OCI-LY7 (cell line): ENCODE data around the gene PTCH2. TPM values are rescaled to one million over a fixed set of nuclear protein-coding genes. Genes with fewer than 3 reads are reported as not detected.

Experiments
- BruUV-seq: library from RNA; stranded (reverse); fragments of 400-500 nt; replicated peaks from 2 replicates; lab custom pipeline; 2021; lab: Mats Ljungman, UMichigan
- CTCF ChIA-PET: fragments of 300-600 bp; sonication (Branson Sonifier 250); formaldehyde crosslinking; loops from one replicate; lab custom pipeline; 2022; ENCODE audit warnings: antibody characterized with exemption; ENCODE audit not compliant: unreplicated experiment; lab: Charles Lee
- POLR2A ChIA-PET: fragments of 300-600 bp; sonication (Branson Sonifier 250); formaldehyde crosslinking; loops from one replicate; lab custom pipeline; 2022; ENCODE audit warnings: antibody characterized with exemption; lab: Charles Lee
- DNase-seq: peaks from one replicate; pipeline ENCODE4 v3.0.0-alpha.2; 2015; ENCODE audit warnings: low spot score
- H2AFZ ChIP-seq: fragments of 200-600 bp; sonication (generic), shearing (Covaris generic); 2 replicates; pipeline ENCODE4 v1.6.1; 2014; ENCODE audit warnings: mild to moderate bottlenecking, antibody characterized with exemption, low read length, moderate library complexity
- H3K27ac ChIP-seq: fragments of 200-600 bp; sonication (generic); 2 replicates; pipeline ENCODE4 v1.5.1; 2014; ENCODE audit warnings: mixed run types, low read depth, mild to moderate bottlenecking, moderate library complexity, low read length, inconsistent platforms; ENCODE audit not compliant: poor library complexity, severe bottlenecking
- H3K36me3 ChIP-seq: fragments of 200-600 bp; sonication (generic); 2 replicates; pipeline ENCODE4 v1.6.1; 2014; ENCODE audit warnings: mild to moderate bottlenecking, antibody characterized with exemption, low read length, moderate library complexity, mixed read lengths; ENCODE audit not compliant: insufficient read depth
- H3K4me1 ChIP-seq: fragments of 200-600 bp; sonication (generic); 2 replicates; pipeline ENCODE4 v1.5.1; 2014; ENCODE audit warnings: mild to moderate bottlenecking, low read length; ENCODE audit not compliant: insufficient read depth, poor library complexity, severe bottlenecking
- H3K4me2 ChIP-seq: fragments of 200-600 bp; sonication (generic); 2 replicates; pipeline ENCODE4 v1.6.1; 2014; ENCODE audit warnings: mild to moderate bottlenecking, low read length
- H3K4me3 ChIP-seq: fragments of 200-600 bp; sonication (generic); 2 replicates; pipeline ENCODE4 v1.5.1; 2014; ENCODE audit warnings: mild to moderate bottlenecking, low read depth, low read length; ENCODE audit not compliant: poor library complexity, severe bottlenecking
- H3K79me2 ChIP-seq: fragments of 200-600 bp; sonication (generic); 2 replicates; pipeline ENCODE4 v1.6.1; 2016; ENCODE audit warnings: low read depth, mild to moderate bottlenecking, low read length, moderate library complexity, mixed read lengths; ENCODE audit not compliant: insufficient read depth
- H3K9me2 ChIP-seq: fragments of 200-600 bp; sonication (generic); 2 replicates; pipeline ENCODE4 v1.6.1; 2016; ENCODE audit warnings: mild to moderate bottlenecking, low read length, mixed read lengths; ENCODE audit not compliant: insufficient read depth
- H3K9me3 ChIP-seq: fragments of 200-600 bp; sonication (generic); 2 replicates; pipeline ENCODE4 v1.6.1; 2014; ENCODE audit warnings: mild to moderate bottlenecking, mixed run types, low read length, mixed read lengths
- H4K20me1 ChIP-seq: fragments of 200-600 bp; sonication (generic); 2 replicates; pipeline ENCODE4 v1.6.1; 2014; ENCODE audit warnings: mild to moderate bottlenecking, antibody characterized with exemption, low read length, moderate library complexity, mixed read lengths; ENCODE audit not compliant: insufficient read depth
- EZH2phosphoT487 ChIP-seq: fragments of 200-600 bp; sonication (generic); IDR thresholded peaks from 2 replicates; pipeline ENCODE4 v1.6.1; 2018; ENCODE audit warnings: low read depth, borderline replicate concordance, mild to moderate bottlenecking, mixed run types, antibody characterized with exemption, low read length, moderate library complexity, mixed read lengths
- intact Hi-C: fragments of 100-400 bp; cut with micrococcal nuclease; formaldehyde crosslinking; loops from one replicate; pipeline ENCODE4 v1.10.0; 2022; ENCODE audit not compliant: unreplicated experiment
- total RNA-seq, 2 experiments: library from RNA; depleted of rRNA in 1 of 2; stranded (reverse); fragments of >200 nt in 1 of 2; shearing (Covaris generic) in 1 of 2; gene quantifications; 2 replicates each; pipeline ENCODE4 v1.2.3, GENCODE V29; 2014 to 2022
- TF ChIP-seq, protein P1 (sequence below): fragments of 200-600 bp; sonication (generic); conservative IDR thresholded peaks from 2 replicates; pipeline ENCODE4 v1.5.1; 2014; ENCODE audit warnings: mild to moderate bottlenecking, antibody characterized with exemption, low read length, moderate library complexity, mixed read lengths

The PTCH2 gene
- total RNA-seq, 2 experiments from 2014 or later, result 0.60 to 1.0 TPM

DNA sequence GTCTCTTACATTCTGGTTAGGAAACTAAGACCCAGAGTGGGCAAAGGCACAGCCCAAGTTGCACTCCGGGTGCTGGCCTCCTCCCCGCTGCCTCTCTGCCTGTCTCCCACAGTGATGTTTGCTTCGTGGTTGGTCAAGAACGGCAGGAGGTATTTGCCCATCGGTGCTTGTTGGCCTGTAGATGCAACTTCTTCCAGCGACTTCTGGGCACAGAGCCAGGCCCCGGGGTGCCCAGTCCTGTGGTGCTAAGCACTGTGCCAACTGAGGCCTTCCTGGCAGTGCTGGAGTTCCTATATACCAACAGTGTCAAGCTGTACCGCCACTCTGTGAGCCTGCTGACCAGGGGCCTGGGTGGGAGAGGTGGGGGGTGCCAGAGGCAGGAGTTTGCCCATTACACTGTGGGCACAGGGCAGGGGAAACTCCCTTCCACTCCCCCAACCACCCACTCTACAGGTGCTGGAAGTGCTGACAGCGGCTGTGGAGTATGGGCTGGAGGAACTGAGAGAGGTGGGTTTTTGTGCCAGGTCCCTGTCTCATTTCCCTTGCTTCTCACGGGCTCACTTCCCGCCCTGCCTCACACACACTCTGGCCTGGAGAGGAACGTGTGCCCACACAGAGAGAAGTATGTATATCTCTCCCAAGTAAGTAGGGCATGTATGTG is 32.8 kb downstream of the PTCH2 start:
- peak overlapping the region; percentile 74 for H3K27ac ChIP-seq
- intact Hi-C loops, result no loop called here

DNA sequence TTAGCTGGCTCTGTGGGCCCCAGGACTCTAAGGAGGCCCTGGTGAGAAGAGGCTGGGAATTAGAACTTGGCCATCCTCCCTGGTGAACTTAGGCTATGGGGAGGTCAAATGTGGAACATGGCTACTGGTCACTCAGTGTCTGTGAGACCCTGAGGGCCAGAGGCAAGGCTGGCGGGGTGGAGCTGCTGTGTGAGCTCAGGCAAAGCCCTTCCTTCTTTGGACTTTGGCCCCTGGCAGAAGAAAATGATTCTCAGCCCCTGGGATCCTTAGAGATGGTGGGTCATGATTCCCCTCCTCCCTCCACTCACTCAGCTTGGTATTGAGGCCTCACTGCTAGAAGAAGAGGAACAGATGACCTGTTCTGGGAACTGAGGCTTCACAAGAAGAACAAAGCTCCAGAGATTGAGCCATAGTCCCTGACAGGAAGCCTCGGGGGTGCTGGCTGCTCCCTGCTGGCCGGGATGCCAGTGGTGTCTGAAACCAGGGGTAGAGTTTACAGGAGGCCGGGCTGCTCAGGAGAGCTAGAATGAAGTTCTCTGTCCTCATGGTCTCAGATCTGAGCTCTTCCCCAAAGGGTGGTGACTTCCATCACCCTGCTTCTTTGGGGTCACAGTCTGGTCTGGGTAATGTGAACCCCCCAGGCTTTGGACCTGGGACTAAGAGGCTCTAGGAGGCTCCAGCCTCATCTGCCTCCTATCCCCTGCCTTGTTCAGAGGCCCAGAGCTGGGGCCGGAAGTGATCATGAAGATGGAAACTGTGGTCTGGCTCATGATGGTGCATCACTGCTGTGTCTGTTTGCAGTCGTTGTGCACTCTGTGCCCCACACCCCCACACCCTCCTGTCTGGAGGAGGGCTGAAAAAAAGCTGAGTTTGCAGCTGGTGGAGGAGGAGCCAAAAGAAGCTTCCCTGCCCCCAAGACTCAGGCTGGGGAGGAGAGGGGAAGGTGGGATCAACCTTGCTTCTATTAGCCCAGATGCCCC is 33.8 kb downstream of the PTCH2 start:
- Histone ChIP-seq H3K9me3 (no peaks in the 10 kb centered on the region), H3K4me2 (peak overlapping the region; percentile 57), H3K9me2 (no peaks in the 10 kb centered on the region), H4K20me1 (no peaks in the 10 kb centered on the region), H3K36me3 (peaks cover 9% of the 10 kb centered on the region), H3K4me1 (peaks cover 42% of the 10 kb centered on the region), H2AFZ (peak overlapping the region; percentile 70; the same call in 1 of the 2 replicates), H3K79me2 (no peaks in the 10 kb centered on the region), H3K4me3 (peak overlapping the region; percentile 9), H3K27ac (peak overlapping the region; percentile 74)
- DNase-seq, result peak; percentile 82
- intact Hi-C loops, result no loop called here
- TF ChIP-seq, protein P1, sequence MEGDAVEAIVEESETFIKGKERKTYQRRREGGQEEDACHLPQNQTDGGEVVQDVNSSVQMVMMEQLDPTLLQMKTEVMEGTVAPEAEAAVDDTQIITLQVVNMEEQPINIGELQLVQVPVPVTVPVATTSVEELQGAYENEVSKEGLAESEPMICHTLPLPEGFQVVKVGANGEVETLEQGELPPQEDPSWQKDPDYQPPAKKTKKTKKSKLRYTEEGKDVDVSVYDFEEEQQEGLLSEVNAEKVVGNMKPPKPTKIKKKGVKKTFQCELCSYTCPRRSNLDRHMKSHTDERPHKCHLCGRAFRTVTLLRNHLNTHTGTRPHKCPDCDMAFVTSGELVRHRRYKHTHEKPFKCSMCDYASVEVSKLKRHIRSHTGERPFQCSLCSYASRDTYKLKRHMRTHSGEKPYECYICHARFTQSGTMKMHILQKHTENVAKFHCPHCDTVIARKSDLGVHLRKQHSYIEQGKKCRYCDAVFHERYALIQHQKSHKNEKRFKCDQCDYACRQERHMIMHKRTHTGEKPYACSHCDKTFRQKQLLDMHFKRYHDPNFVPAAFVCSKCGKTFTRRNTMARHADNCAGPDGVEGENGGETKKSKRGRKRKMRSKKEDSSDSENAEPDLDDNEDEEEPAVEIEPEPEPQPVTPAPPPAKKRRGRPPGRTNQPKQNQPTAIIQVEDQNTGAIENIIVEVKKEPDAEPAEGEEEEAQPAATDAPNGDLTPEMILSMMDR, result no peak
- no peak for TF ChIP-seq EZH2phosphoT487
- ChIA-PET POLR2A (interaction anchor here (0.5 to 4.2 kb wide), 18 partner anchors 9 to 774 kb away, joined by 3 to 54 read pairs (median 4); partner anchors contain the start of genes NASP, PLK3, RNU5D-1 and RPS8), CTCF (interaction anchor here (0.6 to 1.4 kb wide), 7 partner anchors 9 to 492 kb away, joined by 3 to 15 read pairs (median 6); partner anchors contain the start of genes PLK3 and RNU5D-1)
- no TSS peak for BruUV-seq

More for the DNA sequence above, 32.8 kb downstream of the PTCH2 start:
- no peaks in the 10 kb centered on the region for H3K79me2 ChIP-seq
- TF ChIP-seq, protein P1, result no peak
- no peak for TF ChIP-seq EZH2phosphoT487
- peaks cover 9% of the 10 kb centered on the region for H3K36me3 ChIP-seq
- peak overlapping the region; percentile 9 for H3K4me3 ChIP-seq
- POLR2A ChIA-PET, result interaction anchor here (0.5 to 4.2 kb wide), 12 partner anchors 9 to 585 kb away, joined by 3 to 54 read pairs (median 6); partner anchors contain the start of genes PLK3, RNU5D-1 and RPS8
- no peaks in the 10 kb centered on the region for H4K20me1 ChIP-seq
- CTCF ChIA-PET, result interaction anchor here (0.8 to 1.3 kb wide), 3 partner anchors 10 to 80 kb away, joined by 6 to 15 read pairs (median 8); partner anchors contain the start of genes PLK3 and RNU5D-1
- no peaks in the 10 kb centered on the region for H3K9me2 ChIP-seq
- H3K4me1 ChIP-seq, result peaks cover 46% of the 10 kb centered on the region
- H3K9me3 ChIP-seq, result no peaks in the 10 kb centered on the region
- no TSS peak for BruUV-seq
- peak; percentile 48 for DNase-seq
- H3K4me2 ChIP-seq, result peak overlapping the region; percentile 57
- H2AFZ ChIP-seq, result peak overlapping the region; percentile 70; the same call in 1 of the 2 replicates
